H9 (cell line): ENCODE measurements around the gene DTNBP1. TPM values are rescaled to one million over a fixed set of nuclear protein-coding genes. Genes with fewer than 3 reads are reported as not detected.
A peak's percentile ranks its signal among the peaks of the same experiment; 100 is the strongest.

Experiments used
- DNase-seq: peaks from one replicate; pipeline ENCODE4 v3.0.0-alpha.2; 2017
- H2AFZ ChIP-seq: one replicate; pipeline ENCODE4 v1.6.1; 2013; ENCODE audit warnings: mild to moderate bottlenecking, low read length, control low read depth, moderate library complexity
- H2AK5ac ChIP-seq: 2 replicates; pipeline ENCODE4 v1.6.1; 2013; ENCODE audit warnings: low read length, control low read depth, mixed read lengths; ENCODE audit not compliant: insufficient read length
- H2BK120ac ChIP-seq: one replicate; pipeline ENCODE4 v1.6.1; 2013; ENCODE audit warnings: low read depth, mild to moderate bottlenecking, low read length, control low read depth, inconsistent platforms; ENCODE audit not compliant: poor library complexity, severe bottlenecking
- H2BK12ac ChIP-seq: 2 replicates; pipeline ENCODE4 v1.6.1; 2013; ENCODE audit warnings: low read length, control low read depth, mixed read lengths, low read depth; ENCODE audit not compliant: insufficient read length
- H2BK15ac ChIP-seq: 2 replicates; pipeline ENCODE4 v1.6.1; 2013; ENCODE audit warnings: low read depth, low read length, control low read depth
- H2BK20ac ChIP-seq: one replicate; pipeline ENCODE4 v1.6.1; 2013; ENCODE audit warnings: low read depth, mild to moderate bottlenecking, low read length, control low read depth, inconsistent platforms; ENCODE audit not compliant: poor library complexity, severe bottlenecking
- H2BK5ac ChIP-seq: 2 replicates; pipeline ENCODE4 v1.6.1; 2013; ENCODE audit warnings: low read length, control low read depth, mixed read lengths; ENCODE audit not compliant: insufficient read length
- H3K14ac ChIP-seq: 2 replicates; pipeline ENCODE4 v1.6.1; 2013; ENCODE audit warnings: low read length, control low read depth; ENCODE audit not compliant: insufficient read depth
- H3K18ac ChIP-seq: 2 replicates; pipeline ENCODE4 v1.6.1; 2013; ENCODE audit warnings: low read depth, mild to moderate bottlenecking, mixed read lengths, low read length, control low read depth; ENCODE audit not compliant: insufficient read length
- H3K23ac ChIP-seq: 2 replicates; pipeline ENCODE4 v1.6.1; 2013; ENCODE audit warnings: low read length, control low read depth, mixed read lengths, low read depth; ENCODE audit not compliant: insufficient read length
- H3K23me2 ChIP-seq: 2 replicates; pipeline ENCODE4 v1.6.1; 2013; ENCODE audit warnings: low read depth, mild to moderate bottlenecking, mixed read lengths, low read length, control low read depth; ENCODE audit not compliant: insufficient read length, poor library complexity, severe bottlenecking
- H3K27ac ChIP-seq: 2 replicates; pipeline ENCODE4 v1.5.1; 2013; ENCODE audit warnings: low read length, control low read depth, mixed read lengths, low read depth; ENCODE audit not compliant: insufficient read length
- H3K27me3 ChIP-seq: 2 replicates; pipeline ENCODE4 v1.6.1; 2013; ENCODE audit warnings: low read length, control low read depth, inconsistent platforms; ENCODE audit not compliant: insufficient read depth
- H3K4ac ChIP-seq: 2 replicates; pipeline ENCODE4 v1.6.1; 2013; ENCODE audit warnings: low read depth, mild to moderate bottlenecking, control low read depth, inconsistent platforms, low read length, moderate library complexity
- H3K4me1 ChIP-seq: 2 replicates; pipeline ENCODE4 v1.6.1; 2013; ENCODE audit warnings: low read length, control low read depth, inconsistent platforms; ENCODE audit not compliant: insufficient read depth
- H3K4me2 ChIP-seq: 2 replicates; pipeline ENCODE4 v1.6.1; 2013; ENCODE audit warnings: low read length, control low read depth, mixed read lengths; ENCODE audit not compliant: insufficient read length, insufficient read depth
- H3K56ac ChIP-seq: 2 replicates; pipeline ENCODE4 v1.6.1; 2013; ENCODE audit warnings: low read depth, mild to moderate bottlenecking, mixed read lengths, low read length, control low read depth; ENCODE audit not compliant: insufficient read length
- H3K79me1 ChIP-seq: 2 replicates; pipeline ENCODE4 v1.6.1; 2013; ENCODE audit warnings: low read depth, mild to moderate bottlenecking, moderate library complexity, low read length, control low read depth, inconsistent platforms; ENCODE audit not compliant: insufficient read depth, poor library complexity, severe bottlenecking
- H3K79me2 ChIP-seq: 2 replicates; pipeline ENCODE4 v1.6.1; 2013; ENCODE audit warnings: low read length, control low read depth, inconsistent platforms; ENCODE audit not compliant: insufficient read depth
- H3K9ac ChIP-seq: 2 replicates; pipeline ENCODE4 v1.6.1; 2013; ENCODE audit warnings: low read length, control low read depth, mixed read lengths; ENCODE audit not compliant: insufficient read length; ENCODE audit errors: extremely low read depth
- H3K9me3 ChIP-seq: one replicate; pipeline ENCODE4 v1.6.1; 2013; ENCODE audit warnings: low read depth, low read length, inconsistent platforms; ENCODE audit not compliant: control insufficient read depth
- H3T11ph ChIP-seq: one replicate; pipeline ENCODE4 v1.6.1; 2013; ENCODE audit warnings: mild to moderate bottlenecking, low read length, control low read depth, inconsistent platforms
- H4K20me1 ChIP-seq: one replicate; pipeline ENCODE4 v1.6.1; 2013; ENCODE audit not compliant: control insufficient read depth, insufficient read length, insufficient read depth
- H4K5ac ChIP-seq: 2 replicates; pipeline ENCODE4 v1.6.1; 2013; ENCODE audit warnings: low read depth, mild to moderate bottlenecking, mixed read lengths, low read length, control low read depth; ENCODE audit not compliant: insufficient read length
- H4K8ac ChIP-seq: replicated peaks from 2 replicates; pipeline ENCODE4 v1.6.1; 2013; ENCODE audit warnings: low read length, control low read depth, mixed read lengths, low read depth; ENCODE audit not compliant: insufficient read length
- H4K91ac ChIP-seq: 2 replicates; pipeline ENCODE4 v1.6.1; 2013; ENCODE audit warnings: low read depth, mild to moderate bottlenecking, moderate library complexity, mixed read lengths, low read length, control low read depth; ENCODE audit not compliant: insufficient read length
- H3K27ac Mint-ChIP-seq, 3 experiments: 2 replicates in 2 of 3; 3 replicates in 1 of 3; pipeline ENCODE4 v1.8.0; 2020 to 2021; ENCODE audit warnings: mixed read lengths in 3 of 3, mild to moderate bottlenecking in 1 of 3, moderate library complexity in 1 of 3
- H3K27me3 Mint-ChIP-seq: 2 replicates; pipeline ENCODE4 v1.8.0; 2021; ENCODE audit warnings: low read depth, mild to moderate bottlenecking, moderate library complexity, mixed read lengths
- H3K36me3 Mint-ChIP-seq, 3 experiments: 2 replicates in 2 of 3; 3 replicates in 1 of 3; pipeline ENCODE4 v1.8.0; 2020 to 2021; ENCODE audit warnings: low read depth in 3 of 3, mixed read lengths in 3 of 3; ENCODE audit not compliant: insufficient read depth in 1 of 3
- H3K4me1 Mint-ChIP-seq, 2 experiments: 2 replicates each; pipeline ENCODE4 v1.8.0; 2020; ENCODE audit warnings: mixed read lengths in 2 of 2
- H3K4me3 Mint-ChIP-seq, 2 experiments: 2 replicates in 1 of 2; 3 replicates in 1 of 2; pipeline ENCODE4 v1.8.0; 2020 to 2021; ENCODE audit warnings: mild to moderate bottlenecking in 2 of 2, mixed read lengths in 2 of 2, moderate library complexity in 1 of 2
- H3K9me3 Mint-ChIP-seq, 2 experiments: 2 replicates in 1 of 2; 3 replicates in 1 of 2; pipeline ENCODE4 v1.8.0; 2020; ENCODE audit warnings: mild to moderate bottlenecking in 2 of 2, mixed read lengths in 2 of 2, moderate library complexity in 1 of 2
- CTCF ChIP-seq: fragments of 200-600 bp; sonication (generic); conservative IDR thresholded peaks from 3 replicates; pipeline ENCODE4 v1.8.0; 2021; ENCODE audit warnings: antibody characterized with exemption, mild to moderate bottlenecking
- WGBS: extraction: QIAGEN DNeasy Blood & Tissue Kit; methylation state at CpG from one replicate; pipeline ENCODE4 v1.1.7; 2013; ENCODE audit warnings: missing lambda C conversion rate, low lambda C conversion rate, mixed read lengths; ENCODE audit not compliant: insufficient read length; ENCODE audit errors: extremely low coverage; 5-methylcytosine and 5-hydroxymethylcytosine counted together
- total RNA-seq: library from RNA; stranded (reverse); gene quantifications from 2 replicates; pipeline ENCODE4 v1.2.1, GENCODE V29; 2021

The DTNBP1 gene
- total RNA-seq, 1 experiment from 2014 or later: 12.9 TPM

- no peak overlapping the region for H2BK5ac ChIP-seq
- no peak overlapping the region for H3K9ac ChIP-seq
- no peak overlapping the region for H2AFZ ChIP-seq
- H3K36me3 Mint-ChIP-seq: peaks cover 77 to 98% (median 94%) of the 10 kb centered on the region in 3 experiments
- no peak overlapping the region for H3K4me2 ChIP-seq
- H2BK20ac ChIP-seq: no peak overlapping the region
- no peak overlapping the region for H3T11ph ChIP-seq
- H3K56ac ChIP-seq: no peak overlapping the region
- H3K4ac ChIP-seq: no peak overlapping the region
- H2BK120ac ChIP-seq: no peak overlapping the region
- H2AK5ac ChIP-seq: no peak overlapping the region
- H3K9me3 Mint-ChIP-seq: no peaks in the 10 kb centered on the region
- H4K20me1 ChIP-seq: peaks cover 3% of the 10 kb centered on the region
- H3K27ac Mint-ChIP-seq: peak overlapping the region in 2 of 3 experiments; percentile 81 to 92; a peak in 5 of 7 replicates
- no peak for DNase-seq
- no peak for TF ChIP-seq CTCF
- no peak overlapping the region for H3K27ac ChIP-seq
- no peaks in the 10 kb centered on the region for H3K23me2 ChIP-seq
- H3K4me3 Mint-ChIP-seq: no peak overlapping the region
- no peak overlapping the region for H4K8ac ChIP-seq
- H3K14ac ChIP-seq: no peak overlapping the region; the same call in 1 of the 2 replicates
- H3K79me2 ChIP-seq: peaks cover 10% of the 10 kb centered on the region; the same call in 1 of the 2 replicates
- H4K91ac ChIP-seq: no peak overlapping the region
- H2BK15ac ChIP-seq: no peak overlapping the region
- H3K23ac ChIP-seq: no peak overlapping the region
- no peak overlapping the region for H4K5ac ChIP-seq
- peaks cover 1% of the 10 kb centered on the region; the same call in 1 of the 2 replicates for H3K27me3 Mint-ChIP-seq
- no CpG with 5 or more reads among the region's 11 CpGs for WGBS
- H3K18ac ChIP-seq: no peak overlapping the region
- H3K27me3 ChIP-seq: no peaks in the 10 kb centered on the region
- peaks cover 31 to 35% of the 10 kb centered on the region in 2 experiments for H3K4me1 Mint-ChIP-seq
- H3K9me3 ChIP-seq: no peaks in the 10 kb centered on the region
- no peak overlapping the region for H2BK12ac ChIP-seq
- no peaks in the 10 kb centered on the region; the same call in 1 of the 2 replicates for H3K4me1 ChIP-seq
- peaks cover 6% of the 10 kb centered on the region for H3K79me1 ChIP-seq
Measured at GRCh38 chr6:15507221-15507620, 155.6 kb downstream of the DTNBP1 start.
